HUES6 (cell line): ENCODE data around the gene COG6.

ENCODE experiments used
- H3K27ac ChIP-seq: 2 replicates; pipeline ENCODE4 v1.7.0; 2013; ENCODE audit warnings: low read depth, mild to moderate bottlenecking, low read length, inconsistent platforms
- H3K27me3 ChIP-seq: 2 replicates; pipeline ENCODE4 v1.6.1; 2013; ENCODE audit warnings: low read length; ENCODE audit not compliant: control insufficient read depth, insufficient read depth
- H3K36me3 ChIP-seq: 2 replicates; pipeline ENCODE4 v1.6.1; 2013; ENCODE audit warnings: low read length; ENCODE audit not compliant: control insufficient read depth, insufficient read depth
- H3K4me1 ChIP-seq: 2 replicates; pipeline ENCODE4 v1.6.1; 2013; ENCODE audit warnings: low read length; ENCODE audit not compliant: control insufficient read depth, insufficient read depth
- H3K4me3 ChIP-seq: 2 replicates; pipeline ENCODE4 v1.5.1; 2013; ENCODE audit warnings: low read depth, low read length
- H3K9ac ChIP-seq: one replicate; pipeline ENCODE4 v1.6.1; 2013; ENCODE audit warnings: mild to moderate bottlenecking, low read length
- H3K9me3 ChIP-seq: 2 replicates; pipeline ENCODE4 v1.6.1; 2013; ENCODE audit warnings: low read depth, low read length; ENCODE audit not compliant: control insufficient read depth, insufficient read depth

COG6 gene

DNA sequence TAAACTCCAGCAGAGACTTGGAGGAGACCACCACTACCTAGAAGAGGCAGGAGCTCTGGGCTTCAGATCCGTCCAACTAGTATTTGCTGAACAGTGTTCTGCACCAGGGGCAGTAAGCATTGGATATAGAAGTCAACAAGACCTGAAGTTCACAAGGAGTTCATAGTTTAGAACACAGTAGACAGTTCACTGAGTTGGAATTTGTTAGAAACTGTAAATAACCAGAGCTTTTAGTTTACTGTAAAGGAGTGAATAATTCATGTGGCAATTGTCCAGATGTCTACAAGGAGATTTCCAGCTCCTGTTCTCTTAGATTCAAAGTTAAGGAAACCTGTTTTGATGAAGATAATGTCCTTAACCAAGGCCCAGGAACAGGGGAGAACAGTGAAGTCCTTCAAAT is 128.9 kb downstream of the COG6 start:
- Histone ChIP-seq H3K9me3 (peaks cover 15% of the 10 kb centered on the region), H3K27me3 (no peaks in the 10 kb centered on the region), H3K27ac (no peak overlapping the region), H3K36me3 (no peaks in the 10 kb centered on the region), H3K9ac (no peak overlapping the region), H3K4me3 (no peak overlapping the region), H3K4me1 (peaks cover 12% of the 10 kb centered on the region; the same call in 1 of the 2 replicates)

DNA sequence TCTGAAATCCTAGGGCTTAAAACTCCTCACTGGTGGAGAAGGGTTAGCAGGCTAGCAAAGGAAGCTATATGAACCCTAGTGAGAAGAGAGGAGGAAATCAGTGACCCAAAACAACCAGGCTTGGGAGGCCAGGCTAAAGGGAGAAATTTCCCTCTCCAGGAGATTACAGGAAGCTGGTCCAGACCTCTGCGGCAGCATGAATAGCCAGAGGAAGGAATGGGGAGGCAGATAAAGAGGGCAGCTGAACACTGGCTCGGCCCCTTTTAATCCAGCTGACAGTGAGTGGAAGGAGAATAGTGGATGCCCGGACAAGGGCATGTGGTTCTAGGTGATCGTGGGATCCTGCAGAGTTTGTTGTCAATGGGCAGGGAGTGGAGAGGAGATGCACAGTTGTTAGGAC is 130.6 kb downstream of the COG6 start:
- Histone ChIP-seq H3K27ac (no peak overlapping the region), H3K36me3 (no peaks in the 10 kb centered on the region), H3K9ac (no peak overlapping the region), H3K9me3 (peaks cover 21% of the 10 kb centered on the region), H3K4me3 (no peak overlapping the region), H3K27me3 (no peaks in the 10 kb centered on the region), H3K4me1 (peaks cover 12% of the 10 kb centered on the region; the same call in 1 of the 2 replicates)

DNA sequence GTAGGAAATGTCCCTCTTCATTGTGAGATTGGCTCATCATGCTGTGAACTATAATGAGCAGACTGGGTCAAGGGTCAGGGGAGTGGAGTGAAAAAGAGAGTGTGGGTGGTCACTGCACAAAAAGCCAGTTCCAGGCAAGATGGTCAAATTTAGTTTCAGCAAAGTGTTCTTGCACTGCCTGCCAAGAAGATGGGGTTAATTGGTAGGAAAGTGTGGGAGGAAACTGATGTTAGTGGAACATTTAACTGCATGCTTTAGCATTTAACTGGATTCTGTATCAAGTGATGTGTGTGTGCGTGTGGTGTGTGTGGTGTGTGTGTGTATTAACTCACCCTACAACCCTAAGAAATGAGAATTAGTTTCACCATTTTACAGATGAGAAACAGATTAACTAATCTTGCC is 131.6 kb downstream of the COG6 start:
- Histone ChIP-seq H3K4me1 (peaks cover 12% of the 10 kb centered on the region; the same call in 1 of the 2 replicates), H3K9ac (no peak overlapping the region), H3K27me3 (no peaks in the 10 kb centered on the region), H3K9me3 (peaks cover 23% of the 10 kb centered on the region), H3K36me3 (no peaks in the 10 kb centered on the region), H3K27ac (no peak overlapping the region), H3K4me3 (no peak overlapping the region)

DNA sequence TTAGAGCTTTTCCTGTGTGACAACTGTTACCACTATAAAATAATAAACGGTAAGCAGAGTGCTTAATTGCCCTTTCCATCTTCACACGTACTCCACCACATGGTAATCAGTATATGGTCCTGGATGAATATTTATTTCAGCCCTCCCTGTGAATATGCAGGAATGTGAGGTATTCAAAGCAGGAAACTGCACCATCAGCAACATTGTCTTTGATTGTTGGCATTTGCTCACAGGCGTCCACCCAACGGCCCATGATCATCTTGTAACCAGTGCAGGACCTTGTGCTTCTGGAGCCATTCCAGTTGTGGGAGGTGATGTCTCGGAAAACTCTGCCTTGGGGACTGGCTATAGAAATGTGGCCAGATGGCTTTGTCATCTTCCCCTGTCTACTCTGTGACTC is 132.6 kb downstream of the COG6 start:
- Histone ChIP-seq H3K27ac (no peak overlapping the region), H3K4me3 (no peak overlapping the region), H3K36me3 (no peaks in the 10 kb centered on the region), H3K9ac (no peak overlapping the region), H3K9me3 (peaks cover 30% of the 10 kb centered on the region), H3K4me1 (peaks cover 12% of the 10 kb centered on the region; the same call in 1 of the 2 replicates), H3K27me3 (no peaks in the 10 kb centered on the region)

DNA sequence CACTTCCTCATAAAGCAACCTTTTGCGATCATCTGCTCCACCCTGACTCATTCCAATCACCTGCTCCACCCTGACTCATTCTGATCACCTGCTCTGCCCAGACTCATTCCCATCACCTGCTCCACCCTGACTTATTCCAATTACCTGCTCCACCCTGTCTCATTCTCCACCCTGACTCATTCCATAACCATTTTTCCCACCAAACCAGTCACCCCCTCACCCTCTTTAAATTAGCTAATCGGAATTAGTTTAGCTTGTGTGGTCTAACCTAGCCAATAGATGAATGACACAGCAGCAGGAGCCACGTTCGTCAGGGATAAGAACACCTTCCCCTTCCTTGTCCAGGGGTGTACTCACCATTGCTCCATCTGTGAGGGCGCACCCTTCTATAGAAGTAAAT is 134.0 kb downstream of the COG6 start:
- H3K9me3 ChIP-seq, result peaks cover 38% of the 10 kb centered on the region
- H3K27ac ChIP-seq, result no peak overlapping the region
- H3K4me3 ChIP-seq, result no peak overlapping the region
- H3K4me1 ChIP-seq, result peaks cover 12% of the 10 kb centered on the region; the same call in 1 of the 2 replicates
- no peak overlapping the region for H3K9ac ChIP-seq
- no peaks in the 10 kb centered on the region for H3K36me3 ChIP-seq
- H3K27me3 ChIP-seq, result no peaks in the 10 kb centered on the region
